ENCODE measurements around the gene CAPN15.

DNA sequence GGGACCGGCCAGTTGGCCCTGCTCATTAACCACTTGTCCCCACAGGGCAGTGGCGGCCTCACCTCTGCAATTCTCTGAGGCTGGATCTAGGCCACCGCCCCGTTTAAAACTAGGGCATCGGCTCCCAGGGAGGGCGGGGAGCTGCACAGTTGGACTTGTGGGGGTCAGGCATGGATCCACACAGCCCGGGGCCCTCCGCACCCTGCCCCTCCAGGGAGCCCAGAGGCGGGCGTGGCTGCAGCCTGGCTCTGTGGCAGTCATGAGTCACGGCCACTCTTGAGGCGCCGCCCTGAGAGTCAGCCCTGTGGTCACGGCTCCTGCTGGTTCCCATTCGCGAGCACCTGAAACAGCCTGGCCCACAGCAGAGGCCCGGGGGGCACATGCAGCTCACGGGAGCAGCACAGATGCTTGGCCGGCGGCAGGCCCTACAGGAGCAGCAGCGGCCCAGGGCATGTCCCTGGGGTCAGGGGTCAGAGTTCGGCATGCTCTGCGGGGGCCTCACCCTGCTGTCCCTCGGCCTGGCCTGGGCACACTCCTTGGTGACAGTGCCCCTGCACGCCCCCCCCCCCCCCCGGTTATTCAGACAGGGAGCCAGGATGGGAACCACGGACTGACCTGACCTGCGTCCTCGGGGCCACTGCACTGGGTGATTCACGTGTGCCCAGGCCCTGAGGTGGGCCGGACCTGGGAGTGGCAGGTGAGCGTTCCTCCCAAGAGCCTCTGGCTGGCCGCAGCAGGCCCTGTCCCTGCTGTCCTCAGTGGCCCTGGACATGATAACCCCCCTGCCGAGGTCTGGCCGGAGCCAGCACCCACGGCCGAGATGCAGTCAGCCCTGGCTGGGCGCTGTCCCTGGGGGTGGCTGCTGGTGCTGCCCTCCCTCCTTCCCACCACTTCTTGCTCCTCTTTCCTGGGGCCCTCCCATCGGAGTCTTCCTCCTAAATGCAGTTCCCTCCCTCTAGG, 8.2 kb downstream of the CAPN15 start:
- no peak for TF ChIP-seq CTCF (conservative IDR thresholded peaks at IDR 0.05 in 1 of 2, IDR thresholded peaks at IDR 0.05 in 1 of 2; ENCODE audit: extremely low read depth in 1 of 2, insufficient read depth in 1 of 2, low read depth in 1 of 2, low read length in 2 of 2)
- TF ChIP-seq EZH2 (IDR thresholded peaks at IDR 0.05; ENCODE audit: borderline replicate concordance, low read length), result no peak
